Cardiac muscle cell (in vitro differentiated cells and primary cell): ENCODE results near the gene LACTBL1. TPM values are rescaled to one million over a fixed set of nuclear protein-coding genes. Genes with fewer than 3 reads are reported as not detected.

Experiments used
- DNase-seq, 2 donors: peaks; one replicate each; pipeline versions ENCODE4 v3.0.0 to v3.0.0-alpha.2; 2010 to 2017; ENCODE audit warnings: low read depth in 1 of 2, low spot score in 1 of 2
- H3K27ac ChIP-seq: fragments of 200-600 bp; sonication (generic); 2 replicates; pipeline ENCODE4 v1.5.1; 2016
- H3K27me3 ChIP-seq: fragments of 200-600 bp; sonication (generic); 2 replicates; pipeline ENCODE4 v1.6.0; 2016; ENCODE audit warnings: control low read depth
- H3K36me3 ChIP-seq: fragments of 200-600 bp; sonication (generic); 2 replicates; pipeline ENCODE4 v1.5.1; 2016; ENCODE audit warnings: control low read depth
- H3K4me1 ChIP-seq: fragments of 200-600 bp; sonication (generic); 2 replicates; pipeline ENCODE4 v1.8.1; 2017; ENCODE audit warnings: low read depth, mild to moderate bottlenecking, mixed run types
- H3K4me3 ChIP-seq: fragments of 200-600 bp; sonication (generic); 2 replicates; pipeline ENCODE4 v1.5.1; 2016; ENCODE audit warnings: mild to moderate bottlenecking
- H3K9me3 ChIP-seq: fragments of 200-600 bp; sonication (generic); 2 replicates; pipeline ENCODE4 v1.5.1; 2017; ENCODE audit warnings: low read depth, mild to moderate bottlenecking, control low read depth
- polyA plus RNA-seq: library from polyadenylated mRNA; unstranded; fragments of >200 nt; fragmentation: Nextera tagmentation; extraction: Ambion mirVana; gene quantifications from 2 replicates; pipeline ENCODE4 v1.2.1, GENCODE V29; 2016
- total RNA-seq: library from RNA; depleted of rRNA; stranded (reverse); fragments of >200 nt; gene quantifications from 2 replicates; pipeline ENCODE4 v1.2.3, GENCODE V29; 2016
- TF ChIP-seq, protein P1 (sequence below): IDR thresholded peaks from 2 replicates; pipeline ENCODE4 v1.5.1; 2012; ENCODE audit warnings: low read depth, mild to moderate bottlenecking, low read length

The LACTBL1 gene
- total and polyA plus RNA-seq, 2 experiments from 2014 or later, result not detected

DNA sequence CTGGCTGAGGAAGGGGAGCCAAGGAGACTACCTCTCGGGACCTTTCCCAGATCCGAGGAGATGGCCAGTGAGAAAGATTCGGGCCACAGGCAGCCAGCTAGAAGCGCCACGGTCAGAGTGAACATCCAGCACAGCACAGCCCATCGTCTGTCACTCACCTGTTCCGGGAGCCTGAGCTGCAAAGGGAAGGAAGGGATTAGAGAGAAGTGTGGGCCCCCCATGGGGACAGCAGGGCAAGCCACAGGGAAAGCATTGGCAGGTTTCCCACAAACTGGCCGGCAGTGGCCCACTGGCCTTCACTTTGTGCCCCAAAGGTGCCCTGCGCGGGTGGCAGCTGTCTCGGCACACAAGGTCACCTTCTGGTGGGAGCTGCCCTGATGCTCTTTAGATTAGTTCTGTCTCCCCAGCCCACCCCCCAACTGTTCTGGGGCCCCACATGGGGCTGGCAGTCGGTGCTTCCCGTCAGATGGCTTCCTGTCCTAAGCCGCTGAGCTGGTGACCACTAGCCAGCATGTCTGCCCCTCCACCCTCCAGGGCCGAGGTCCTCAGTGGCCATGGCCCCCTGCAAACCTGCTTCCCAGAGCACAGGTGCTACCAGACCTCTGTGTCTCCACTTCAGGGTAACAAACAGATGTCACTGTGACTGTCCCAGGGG lies 56.7 kb downstream of the LACTBL1 start:
- H3K36me3 ChIP-seq, result peaks cover 8% of the 10 kb centered on the region
- H3K27ac ChIP-seq, result no peak overlapping the region
- DNase-seq, result no peak
- TF ChIP-seq, protein P1, sequence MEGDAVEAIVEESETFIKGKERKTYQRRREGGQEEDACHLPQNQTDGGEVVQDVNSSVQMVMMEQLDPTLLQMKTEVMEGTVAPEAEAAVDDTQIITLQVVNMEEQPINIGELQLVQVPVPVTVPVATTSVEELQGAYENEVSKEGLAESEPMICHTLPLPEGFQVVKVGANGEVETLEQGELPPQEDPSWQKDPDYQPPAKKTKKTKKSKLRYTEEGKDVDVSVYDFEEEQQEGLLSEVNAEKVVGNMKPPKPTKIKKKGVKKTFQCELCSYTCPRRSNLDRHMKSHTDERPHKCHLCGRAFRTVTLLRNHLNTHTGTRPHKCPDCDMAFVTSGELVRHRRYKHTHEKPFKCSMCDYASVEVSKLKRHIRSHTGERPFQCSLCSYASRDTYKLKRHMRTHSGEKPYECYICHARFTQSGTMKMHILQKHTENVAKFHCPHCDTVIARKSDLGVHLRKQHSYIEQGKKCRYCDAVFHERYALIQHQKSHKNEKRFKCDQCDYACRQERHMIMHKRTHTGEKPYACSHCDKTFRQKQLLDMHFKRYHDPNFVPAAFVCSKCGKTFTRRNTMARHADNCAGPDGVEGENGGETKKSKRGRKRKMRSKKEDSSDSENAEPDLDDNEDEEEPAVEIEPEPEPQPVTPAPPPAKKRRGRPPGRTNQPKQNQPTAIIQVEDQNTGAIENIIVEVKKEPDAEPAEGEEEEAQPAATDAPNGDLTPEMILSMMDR, result no peak
- H3K4me1 ChIP-seq, result peaks cover 30% of the 10 kb centered on the region
- H3K27me3 ChIP-seq, result no peaks in the 10 kb centered on the region
- H3K9me3 ChIP-seq, result no peaks in the 10 kb centered on the region
- H3K4me3 ChIP-seq, result no peak overlapping the region

DNA sequence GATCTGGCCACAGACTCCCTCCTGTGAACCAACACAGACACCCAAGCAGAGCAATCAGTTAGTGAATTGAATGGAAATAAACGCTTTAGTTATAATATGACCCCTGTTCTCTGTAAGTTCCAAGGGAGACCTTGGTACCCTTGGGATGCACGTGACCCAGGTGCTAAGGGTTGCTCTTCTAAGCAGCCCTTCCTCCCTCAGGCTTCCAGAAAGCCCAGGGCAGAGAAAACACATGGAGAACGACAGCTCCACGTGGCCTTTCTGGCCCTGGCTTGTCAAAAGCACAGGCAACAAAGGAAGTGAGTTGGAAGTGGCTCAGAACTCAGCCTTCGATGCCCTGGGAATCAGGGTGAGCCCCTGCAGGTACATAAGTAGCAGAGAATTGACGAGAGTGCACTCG lies 57.4 kb downstream of the LACTBL1 start:
- no peaks in the 10 kb centered on the region for H3K27me3 ChIP-seq
- TF ChIP-seq, protein P1, result no peak
- DNase-seq, result no peak
- H3K4me3 ChIP-seq, result no peak overlapping the region
- H3K4me1 ChIP-seq, result peaks cover 23% of the 10 kb centered on the region
- H3K36me3 ChIP-seq, result peaks cover 8% of the 10 kb centered on the region
- no peak overlapping the region for H3K27ac ChIP-seq
- H3K9me3 ChIP-seq, result no peaks in the 10 kb centered on the region

DNA sequence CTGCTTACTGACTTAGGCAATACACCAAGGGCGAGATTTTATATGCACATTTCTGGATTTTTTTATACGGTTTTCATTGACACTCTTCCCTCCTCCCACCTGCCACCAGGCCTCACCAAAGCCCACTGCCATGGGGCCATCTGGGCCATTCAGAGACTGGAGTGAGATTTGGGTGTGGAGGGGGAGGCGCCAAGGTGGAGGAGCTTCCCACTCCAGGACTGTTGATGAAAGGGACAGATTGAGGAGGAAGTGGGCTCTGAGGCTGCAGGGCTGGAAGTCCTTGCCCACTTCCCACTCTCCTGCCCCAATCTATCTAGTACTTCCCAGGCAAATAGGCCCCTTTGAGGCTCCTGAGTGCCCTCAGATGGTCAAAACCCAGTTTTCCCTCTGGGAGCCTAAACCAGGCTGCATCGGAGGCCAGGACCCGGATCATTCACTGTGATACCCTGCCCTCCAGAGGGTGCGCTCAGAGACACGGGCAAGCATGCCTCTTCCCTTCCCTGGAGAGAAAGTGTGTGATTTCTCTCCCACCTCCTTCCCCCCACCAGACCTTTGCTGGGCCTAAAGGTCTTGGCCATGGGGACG lies 57.9 kb downstream of the LACTBL1 start:
- TF ChIP-seq, protein P1, result no peak
- Histone ChIP-seq H3K4me1 (peaks cover 18% of the 10 kb centered on the region), H3K9me3 (no peaks in the 10 kb centered on the region), H3K36me3 (peaks cover 8% of the 10 kb centered on the region), H3K4me3 (no peak overlapping the region), H3K27me3 (no peaks in the 10 kb centered on the region), H3K27ac (no peak overlapping the region)
- DNase-seq, result no peak

DNA sequence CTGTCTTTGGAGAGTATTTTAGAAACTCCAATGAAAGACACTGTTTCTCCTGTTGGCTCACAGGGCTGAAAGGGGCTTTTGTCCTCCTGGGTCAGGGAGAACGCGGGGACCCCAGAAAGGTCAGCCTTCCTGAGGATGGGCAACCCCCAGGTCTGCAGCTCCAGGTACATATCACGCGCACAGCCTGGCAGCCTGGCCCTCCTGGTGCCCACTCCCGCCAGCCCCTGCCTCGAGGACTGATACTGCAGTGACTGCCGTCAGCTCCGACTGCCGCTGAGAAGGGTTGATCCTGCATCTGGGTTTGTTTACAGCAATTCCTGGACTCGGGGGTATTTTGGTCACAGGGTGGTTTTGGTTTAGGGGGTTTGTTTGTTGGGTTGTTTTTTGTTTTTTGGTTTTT lies 58.5 kb downstream of the LACTBL1 start:
- no peaks in the 10 kb centered on the region for H3K9me3 ChIP-seq
- no peak for DNase-seq
- H3K4me3 ChIP-seq, result no peak overlapping the region
- peaks cover 12% of the 10 kb centered on the region for H3K4me1 ChIP-seq
- H3K27me3 ChIP-seq, result no peaks in the 10 kb centered on the region
- no peak overlapping the region for H3K27ac ChIP-seq
- TF ChIP-seq, protein P1, result no peak
- H3K36me3 ChIP-seq, result peaks cover 8% of the 10 kb centered on the region

DNA sequence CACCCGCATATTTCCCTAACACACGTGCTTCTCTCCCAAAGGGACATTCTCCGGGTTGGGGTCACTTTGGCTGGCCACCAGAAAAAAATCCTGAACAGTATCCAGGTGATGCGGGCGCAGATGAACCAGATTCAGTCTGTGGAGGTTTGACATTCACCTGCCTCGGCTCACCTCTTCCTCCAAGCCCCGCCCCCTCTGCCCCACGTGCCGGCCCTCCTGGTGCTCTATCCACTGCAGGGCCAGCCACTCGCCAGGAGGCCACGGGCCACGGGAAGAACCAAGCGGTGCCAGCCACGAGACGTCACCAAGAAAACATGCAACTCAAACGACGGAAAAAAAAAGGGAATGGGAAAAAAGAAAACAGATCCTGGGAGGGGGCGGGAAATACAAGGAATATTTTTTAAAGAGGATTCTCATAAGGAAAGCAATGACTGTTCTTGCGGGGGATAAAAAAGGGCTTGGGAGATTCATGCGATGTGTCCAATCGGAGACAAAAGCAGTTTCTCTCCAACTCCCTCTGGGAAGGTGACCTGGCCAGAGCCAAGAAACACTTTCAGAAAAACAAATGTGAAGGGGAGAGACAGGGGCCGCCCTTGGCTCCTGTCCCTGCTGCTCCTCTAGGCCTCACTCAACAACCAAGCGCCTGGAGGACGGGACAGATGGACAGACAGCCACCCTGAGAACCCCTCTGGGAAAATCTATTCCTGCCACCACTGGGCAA lies 59.1 kb downstream of the LACTBL1 start:
- Histone ChIP-seq H3K9me3 (no peaks in the 10 kb centered on the region), H3K27me3 (no peaks in the 10 kb centered on the region), H3K36me3 (peaks cover 8% of the 10 kb centered on the region), H3K27ac (no peak overlapping the region), H3K4me1 (peaks cover 6% of the 10 kb centered on the region), H3K4me3 (no peak overlapping the region)
- DNase-seq, result no peak
- TF ChIP-seq, protein P1, result no peak
